Left kidney (tissue), 2 donors: Measurements from ENCODE around the gene LIMK2. TPM values are rescaled to one million over a fixed set of nuclear protein-coding genes. Genes with fewer than 3 reads are reported as not detected.

Experiments used
- DNase-seq: peaks from one replicate; pipeline ENCODE4 v3.0.0-alpha.2; 2013
- polyA plus RNA-seq: library from polyadenylated mRNA; unstranded; fragments of 120-200 nt; gene quantifications from one replicate; pipeline ENCODE4 v1.2.1, GENCODE V29; 2013; ENCODE audit not compliant: insufficient read length

Gene LIMK2
- polyA plus RNA-seq, 1 donor, result 50.4 TPM

DNA sequence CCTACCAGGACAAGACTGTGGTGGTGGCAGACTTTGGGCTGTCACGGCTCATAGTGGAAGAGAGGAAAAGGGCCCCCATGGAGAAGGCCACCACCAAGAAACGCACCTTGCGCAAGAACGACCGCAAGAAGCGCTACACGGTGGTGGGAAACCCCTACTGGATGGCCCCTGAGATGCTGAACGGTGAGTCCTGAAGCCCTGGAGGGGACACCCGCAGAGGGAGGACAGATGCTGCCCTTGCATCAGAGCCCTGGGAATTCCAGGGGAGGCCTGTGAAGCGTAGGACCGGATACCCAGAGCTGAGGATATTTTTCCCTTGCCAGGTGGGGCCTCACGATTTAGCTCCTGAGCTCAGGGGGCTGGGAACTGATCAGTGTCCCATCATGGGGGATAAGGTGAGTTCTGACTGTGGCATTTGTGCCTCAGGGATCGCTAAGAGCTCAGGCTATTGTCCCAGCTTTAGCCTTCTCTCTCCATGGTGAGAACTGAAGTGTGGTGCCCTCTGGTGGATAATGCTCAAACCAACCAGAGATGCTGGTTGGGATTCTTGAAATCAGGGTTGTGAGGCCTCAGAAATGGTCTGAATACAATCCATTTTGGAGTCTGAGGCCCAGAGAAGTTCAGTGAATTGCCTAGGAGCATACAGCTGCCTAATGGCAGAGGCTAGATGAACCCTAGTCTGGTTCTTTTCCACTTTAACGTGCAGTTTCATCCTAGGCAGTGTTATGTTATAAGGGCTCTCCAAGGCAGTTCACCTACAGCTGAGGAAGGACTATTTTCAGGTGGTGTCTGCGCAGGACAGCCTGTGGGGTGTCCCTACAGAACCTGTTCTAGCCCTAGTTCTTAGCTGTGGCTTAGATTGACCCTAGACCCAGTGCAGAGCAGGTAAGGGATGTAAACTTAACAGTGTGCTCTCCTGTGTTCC is 60.7 kb downstream of the LIMK2 start:
- peak; percentile 73 for DNase-seq

DNA sequence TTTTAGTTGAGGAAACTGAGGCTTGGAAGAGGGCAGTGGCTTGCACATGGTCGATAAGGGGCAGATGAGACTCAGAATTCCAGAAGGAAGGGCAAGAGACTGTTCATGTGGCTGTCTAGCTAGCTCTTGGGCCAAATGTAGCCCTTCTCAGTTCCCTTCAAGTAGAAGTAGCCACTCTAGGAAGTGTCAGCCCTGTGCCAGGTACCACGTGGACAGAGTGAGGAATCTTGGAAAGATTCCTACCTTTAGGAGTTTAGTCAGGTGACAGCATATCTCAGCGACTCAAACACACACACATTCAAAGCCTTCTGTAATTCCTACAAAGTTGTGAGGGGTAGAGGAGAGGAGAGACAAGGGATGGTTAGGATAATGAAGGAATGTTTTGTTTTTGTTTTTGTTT is 61.9 kb downstream of the LIMK2 start:
- no peak for DNase-seq

DNA sequence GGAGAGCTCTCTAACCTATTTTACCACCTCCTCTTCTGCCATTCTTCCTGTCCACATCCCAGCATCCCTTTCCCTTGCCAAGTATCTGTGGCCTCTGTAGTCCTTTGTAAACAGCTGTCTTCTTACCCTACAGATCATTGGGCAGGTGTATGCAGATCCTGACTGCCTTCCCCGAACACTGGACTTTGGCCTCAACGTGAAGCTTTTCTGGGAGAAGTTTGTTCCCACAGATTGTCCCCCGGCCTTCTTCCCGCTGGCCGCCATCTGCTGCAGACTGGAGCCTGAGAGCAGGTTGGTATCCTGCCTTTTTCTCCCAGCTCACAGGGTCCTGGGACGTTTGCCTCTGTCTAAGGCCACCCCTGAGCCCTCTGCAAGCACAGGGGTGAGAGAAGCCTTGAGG is 62.9 kb downstream of the LIMK2 start:
- no peak for DNase-seq

DNA sequence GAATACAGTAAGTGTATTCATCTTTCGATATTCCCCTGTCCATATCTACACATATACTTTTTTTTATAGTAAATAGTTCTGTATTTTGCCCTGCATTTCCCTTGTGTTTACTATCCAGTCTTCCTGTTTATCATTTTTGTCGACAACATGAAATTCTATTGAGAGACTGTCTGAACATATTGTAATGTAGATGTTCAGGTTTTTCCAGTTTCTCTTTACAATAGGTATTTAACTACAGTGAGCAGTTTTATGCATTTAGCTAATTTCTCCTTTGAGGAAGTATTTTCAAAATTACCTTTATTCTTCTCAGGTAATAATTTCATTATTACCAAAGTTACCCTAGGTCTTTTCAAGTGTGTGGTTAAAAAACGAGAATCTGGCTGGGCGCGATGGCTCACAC is 63.5 kb downstream of the LIMK2 start:
- DNase-seq, result no peak

DNA sequence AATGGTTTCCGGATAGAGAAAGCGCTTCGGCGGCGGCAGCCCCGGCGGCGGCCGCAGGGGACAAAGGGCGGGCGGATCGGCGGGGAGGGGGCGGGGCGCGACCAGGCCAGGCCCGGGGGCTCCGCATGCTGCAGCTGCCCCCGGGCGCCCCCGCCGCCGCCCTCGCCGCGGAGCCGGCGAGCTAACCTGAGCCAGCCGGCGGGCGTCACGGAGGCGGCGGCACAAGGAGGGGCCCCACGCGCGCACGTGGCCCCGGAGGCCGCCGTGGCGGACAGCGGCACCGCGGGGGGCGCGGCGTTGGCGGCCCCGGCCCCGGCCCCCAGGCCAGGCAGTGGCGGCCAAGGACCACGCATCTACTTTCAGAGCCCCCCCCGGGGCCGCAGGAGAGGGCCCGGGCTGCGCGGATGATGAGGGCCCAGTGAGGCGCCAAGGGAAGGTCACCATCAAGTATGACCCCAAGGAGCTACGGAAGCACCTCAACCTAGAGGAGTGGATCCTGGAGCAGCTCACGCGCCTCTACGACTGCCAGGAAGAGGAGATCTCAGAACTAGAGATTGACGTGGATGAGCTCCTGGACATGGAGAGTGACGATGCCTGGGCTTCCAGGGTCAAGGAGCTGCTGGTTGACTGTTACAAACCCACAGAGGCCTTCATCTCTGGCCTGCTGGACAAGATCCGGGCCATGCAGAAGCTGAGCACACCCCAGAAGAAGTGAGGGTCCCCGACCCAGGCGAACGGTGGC is 64.5 kb downstream of the LIMK2 start:
- DNase-seq, result no peak

DNA sequence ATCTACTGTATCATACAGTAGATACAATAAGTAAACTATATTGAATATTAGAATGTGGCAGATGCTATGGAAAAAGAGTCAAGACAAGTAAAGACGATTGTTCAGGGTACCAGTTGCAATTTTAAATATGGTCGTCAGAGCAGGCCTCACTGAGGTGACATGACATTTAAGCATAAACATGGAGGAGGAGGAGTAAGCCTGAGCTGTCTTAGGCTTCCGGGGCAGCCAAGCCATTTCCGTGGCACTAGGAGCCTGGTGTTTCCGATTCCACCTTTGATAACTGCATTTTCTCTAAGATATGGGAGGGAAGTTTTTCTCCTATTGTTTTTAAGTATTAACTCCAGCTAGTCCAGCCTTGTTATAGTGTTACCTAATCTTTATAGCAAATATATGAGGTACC is 65.6 kb downstream of the LIMK2 start:
- DNase-seq, result no peak

DNA sequence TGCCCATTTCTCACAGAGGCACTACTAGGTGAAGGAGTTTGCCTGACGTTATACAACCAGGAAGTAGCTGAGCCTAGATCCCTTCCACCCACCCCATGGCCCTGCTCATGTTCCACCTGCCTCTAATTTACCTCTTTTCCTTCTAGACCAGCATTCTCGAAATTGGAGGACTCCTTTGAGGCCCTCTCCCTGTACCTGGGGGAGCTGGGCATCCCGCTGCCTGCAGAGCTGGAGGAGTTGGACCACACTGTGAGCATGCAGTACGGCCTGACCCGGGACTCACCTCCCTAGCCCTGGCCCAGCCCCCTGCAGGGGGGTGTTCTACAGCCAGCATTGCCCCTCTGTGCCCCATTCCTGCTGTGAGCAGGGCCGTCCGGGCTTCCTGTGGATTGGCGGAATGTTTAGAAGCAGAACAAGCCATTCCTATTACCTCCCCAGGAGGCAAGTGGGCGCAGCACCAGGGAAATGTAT is 66.1 kb downstream of the LIMK2 start:
- no peak for DNase-seq

DNA sequence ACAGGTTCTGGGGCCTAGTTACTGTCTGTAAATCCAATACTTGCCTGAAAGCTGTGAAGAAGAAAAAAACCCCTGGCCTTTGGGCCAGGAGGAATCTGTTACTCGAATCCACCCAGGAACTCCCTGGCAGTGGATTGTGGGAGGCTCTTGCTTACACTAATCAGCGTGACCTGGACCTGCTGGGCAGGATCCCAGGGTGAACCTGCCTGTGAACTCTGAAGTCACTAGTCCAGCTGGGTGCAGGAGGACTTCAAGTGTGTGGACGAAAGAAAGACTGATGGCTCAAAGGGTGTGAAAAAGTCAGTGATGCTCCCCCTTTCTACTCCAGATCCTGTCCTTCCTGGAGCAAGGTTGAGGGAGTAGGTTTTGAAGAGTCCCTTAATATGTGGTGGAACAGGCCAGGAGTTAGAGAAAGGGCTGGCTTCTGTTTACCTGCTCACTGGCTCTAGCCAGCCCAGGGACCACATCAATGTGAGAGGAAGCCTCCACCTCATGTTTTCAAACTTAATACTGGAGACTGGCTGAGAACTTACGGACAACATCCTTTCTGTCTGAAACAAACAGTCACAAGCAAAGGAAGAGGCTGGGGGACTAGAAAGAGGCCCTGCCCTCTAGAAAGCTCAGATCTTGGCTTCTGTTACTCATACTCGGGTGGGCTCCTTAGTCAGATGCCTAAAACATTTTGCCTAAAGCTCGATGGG is 66.7 kb downstream of the LIMK2 start:
- DNase-seq, result no peak

DNA sequence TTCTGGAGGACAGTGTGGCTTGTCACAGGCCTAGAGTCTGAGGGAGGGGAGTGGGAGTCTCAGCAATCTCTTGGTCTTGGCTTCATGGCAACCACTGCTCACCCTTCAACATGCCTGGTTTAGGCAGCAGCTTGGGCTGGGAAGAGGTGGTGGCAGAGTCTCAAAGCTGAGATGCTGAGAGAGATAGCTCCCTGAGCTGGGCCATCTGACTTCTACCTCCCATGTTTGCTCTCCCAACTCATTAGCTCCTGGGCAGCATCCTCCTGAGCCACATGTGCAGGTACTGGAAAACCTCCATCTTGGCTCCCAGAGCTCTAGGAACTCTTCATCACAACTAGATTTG is 67.2 kb downstream of the LIMK2 start:
- DNase-seq, result no peak

DNA sequence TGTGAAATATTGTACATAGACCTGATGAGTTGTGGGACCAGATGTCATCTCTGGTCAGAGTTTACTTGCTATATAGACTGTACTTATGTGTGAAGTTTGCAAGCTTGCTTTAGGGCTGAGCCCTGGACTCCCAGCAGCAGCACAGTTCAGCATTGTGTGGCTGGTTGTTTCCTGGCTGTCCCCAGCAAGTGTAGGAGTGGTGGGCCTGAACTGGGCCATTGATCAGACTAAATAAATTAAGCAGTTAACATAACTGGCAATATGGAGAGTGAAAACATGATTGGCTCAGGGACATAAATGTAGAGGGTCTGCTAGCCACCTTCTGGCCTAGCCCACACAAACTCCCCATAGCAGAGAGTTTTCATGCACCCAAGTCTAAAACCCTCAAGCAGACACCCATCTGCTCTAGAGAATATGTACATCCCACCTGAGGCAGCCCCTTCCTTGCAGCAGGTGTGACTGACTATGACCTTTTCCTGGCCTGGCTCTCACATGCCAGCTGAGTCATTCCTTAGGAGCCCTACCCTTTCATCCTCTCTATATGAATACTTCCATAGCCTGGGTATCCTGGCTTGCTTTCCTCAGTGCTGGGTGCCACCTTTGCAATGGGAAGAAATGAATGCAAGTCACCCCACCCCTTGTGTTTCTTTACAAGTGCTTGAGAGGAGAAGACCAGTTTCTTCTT is 67.9 kb downstream of the LIMK2 start:
- DNase-seq, result no peak

DNA sequence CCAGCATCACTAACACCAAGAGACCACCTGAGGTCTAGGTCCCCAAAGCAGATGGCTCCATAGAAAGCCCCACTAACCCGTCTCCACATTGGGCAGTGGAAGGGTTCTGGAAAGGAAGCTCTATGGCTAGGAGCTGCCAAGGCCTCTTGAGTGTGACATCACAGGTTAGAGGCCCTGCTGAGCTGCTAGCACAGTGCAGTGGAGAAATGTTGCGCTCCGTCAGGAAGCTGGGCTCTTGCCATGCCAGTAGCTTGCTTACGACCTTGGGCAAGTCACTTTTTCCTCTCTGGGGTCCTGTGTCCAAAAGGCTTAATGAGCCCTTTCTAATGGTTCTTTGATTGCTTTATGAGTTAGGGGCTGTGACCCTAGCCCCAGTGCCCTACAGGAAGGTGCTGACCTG is 69.6 kb downstream of the LIMK2 start:
- no peak for DNase-seq

DNA sequence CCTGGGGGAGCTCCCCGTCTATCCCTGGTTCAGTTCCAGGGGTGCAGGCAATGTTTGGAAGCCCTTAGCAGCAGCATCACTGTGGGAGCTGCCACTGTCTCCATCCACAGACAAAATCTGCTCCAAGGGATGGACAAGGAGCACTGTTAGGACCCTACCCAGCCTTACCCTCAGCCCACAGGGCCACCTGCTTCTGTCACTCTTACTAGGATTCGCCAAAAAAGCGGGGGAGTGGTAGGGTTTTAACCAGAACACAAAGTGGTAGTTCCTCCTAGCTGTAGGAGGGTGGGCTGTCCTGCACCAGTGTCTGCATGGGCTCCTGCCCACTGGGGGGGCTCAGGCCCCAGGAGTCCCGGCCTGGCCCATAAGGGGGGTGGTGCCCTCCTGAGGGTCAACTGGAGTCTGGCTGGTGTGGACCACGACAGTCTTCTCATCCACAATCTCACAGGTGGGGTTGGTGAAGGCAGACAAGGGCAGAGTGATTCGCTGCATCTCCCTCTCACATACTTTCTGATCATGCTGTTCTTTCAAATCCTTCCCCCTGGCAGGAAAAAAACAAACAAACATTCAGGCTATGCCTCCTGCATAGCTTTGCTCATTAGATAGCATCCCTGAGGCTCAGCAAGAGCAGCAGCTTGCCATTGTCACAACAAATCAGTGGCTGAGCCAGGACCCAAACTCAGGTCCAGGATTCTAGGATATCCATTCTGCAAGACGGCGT is 70.8 kb downstream of the LIMK2 start:
- DNase-seq, result no peak

DNA sequence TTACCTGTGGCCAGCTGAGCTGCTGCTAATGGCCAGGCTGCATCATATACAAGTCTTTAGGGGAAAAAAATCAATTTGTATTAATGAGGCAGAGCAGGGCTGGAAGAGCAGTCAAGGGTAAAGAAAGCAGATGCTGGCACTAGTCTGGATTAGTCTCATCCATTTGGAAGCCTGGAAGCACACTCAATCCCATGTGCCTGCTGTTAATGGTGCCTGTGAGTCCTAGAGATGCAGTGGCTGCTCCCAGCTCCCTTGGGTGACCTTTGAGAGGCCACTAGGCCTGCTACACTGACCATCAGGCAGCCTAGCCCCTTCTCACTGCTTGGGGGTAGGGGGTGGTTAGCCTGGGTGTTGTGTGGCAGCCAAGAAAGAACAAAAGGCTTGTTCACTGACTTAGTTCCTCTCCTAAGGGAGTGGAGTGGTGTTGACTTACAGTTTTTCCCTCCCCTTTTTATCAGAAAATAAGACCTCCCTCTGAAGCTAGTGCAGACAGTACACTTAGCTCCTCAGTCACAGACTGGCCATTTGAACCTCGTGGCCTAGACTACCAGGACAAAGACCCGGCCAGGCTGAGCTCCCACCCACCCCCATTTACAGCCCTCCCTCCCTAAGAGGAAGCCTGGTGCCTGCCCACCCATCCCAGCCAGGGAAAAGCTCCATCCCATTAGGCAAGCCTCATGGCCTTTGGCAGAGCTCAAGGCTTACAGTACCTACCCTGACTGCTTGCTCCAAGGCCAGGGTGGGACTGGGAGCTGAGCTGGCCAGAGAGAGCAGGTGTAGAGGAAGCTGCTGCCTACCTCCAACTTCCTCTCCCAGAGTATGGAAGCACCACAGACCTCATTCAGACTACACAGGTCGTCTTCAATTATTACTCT is 72.4 kb downstream of the LIMK2 start:
- no peak for DNase-seq

DNA sequence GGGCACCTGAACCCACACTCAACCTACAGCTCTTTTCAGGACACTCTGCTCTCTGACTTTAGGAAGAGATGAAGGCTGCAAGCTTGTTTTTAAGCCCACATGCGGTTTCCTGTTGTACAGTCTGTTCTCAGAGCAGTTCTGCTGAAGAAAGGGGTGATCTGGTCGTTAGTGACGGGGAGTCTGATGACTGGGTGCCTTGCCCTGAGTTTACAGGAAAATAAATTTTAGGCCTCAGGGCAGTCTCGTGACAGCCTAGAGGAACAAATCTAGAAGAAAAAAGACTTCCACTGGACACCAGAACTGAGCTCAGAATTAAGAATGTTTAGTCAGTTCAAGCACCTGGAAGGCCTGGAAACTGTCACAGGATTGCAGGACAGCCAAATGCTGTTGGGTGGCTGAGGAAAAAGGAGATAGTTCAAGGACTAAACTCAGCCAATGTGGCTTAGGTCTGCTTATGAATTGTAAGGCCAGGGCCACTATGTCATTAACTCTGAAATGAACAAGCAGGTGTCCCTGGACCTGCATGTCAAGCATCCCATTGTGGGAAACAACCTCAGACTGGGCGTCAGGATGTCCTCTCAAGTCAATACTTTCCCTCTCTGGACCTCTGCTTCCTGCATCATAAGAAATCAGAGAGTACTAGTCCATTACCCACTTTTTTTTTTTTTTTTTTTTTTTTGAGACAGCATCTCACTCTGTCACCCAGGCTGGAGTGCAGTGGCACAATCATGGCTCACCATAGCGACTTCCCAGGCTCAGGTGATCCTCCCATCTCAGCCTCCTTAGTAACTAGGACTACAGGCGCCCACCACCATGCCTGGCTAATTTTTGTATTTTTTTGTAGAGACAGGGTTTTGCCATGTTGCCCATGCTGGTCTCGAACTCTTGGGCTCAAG is 74.5 kb downstream of the LIMK2 start:
- no peak for DNase-seq

DNA sequence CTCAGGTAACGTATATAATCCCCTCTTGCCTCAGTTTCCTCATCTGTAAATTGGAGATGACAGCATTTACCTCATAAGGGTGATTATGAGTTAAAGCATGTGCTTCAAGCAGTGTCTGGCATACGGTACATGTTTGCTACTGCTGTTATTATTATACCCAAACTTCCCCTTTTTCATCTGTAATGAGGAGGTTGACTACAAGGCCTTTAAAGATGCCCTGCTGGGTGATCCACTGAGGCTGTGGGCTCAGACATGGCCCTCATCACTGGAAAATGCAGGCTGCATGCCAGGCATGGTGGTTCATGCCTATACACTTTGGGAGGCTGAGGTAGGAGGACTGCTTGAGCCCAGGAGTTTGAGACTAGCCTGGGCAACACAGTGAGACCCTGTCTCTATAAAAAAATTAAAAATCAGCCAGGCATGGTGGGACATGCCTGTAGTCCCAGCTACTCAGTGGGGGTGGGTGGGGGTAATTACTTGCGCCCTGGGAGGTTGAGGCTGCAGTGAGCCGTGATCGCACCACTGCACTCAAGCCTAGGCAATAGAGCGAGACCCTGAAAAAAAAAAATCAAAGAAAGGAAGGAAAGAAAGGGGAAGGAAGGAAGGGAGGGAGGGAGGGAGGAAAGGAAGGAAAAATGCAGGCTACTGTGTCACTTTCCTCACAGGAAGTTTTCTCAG is 75.9 kb downstream of the LIMK2 start:
- no peak for DNase-seq

DNA sequence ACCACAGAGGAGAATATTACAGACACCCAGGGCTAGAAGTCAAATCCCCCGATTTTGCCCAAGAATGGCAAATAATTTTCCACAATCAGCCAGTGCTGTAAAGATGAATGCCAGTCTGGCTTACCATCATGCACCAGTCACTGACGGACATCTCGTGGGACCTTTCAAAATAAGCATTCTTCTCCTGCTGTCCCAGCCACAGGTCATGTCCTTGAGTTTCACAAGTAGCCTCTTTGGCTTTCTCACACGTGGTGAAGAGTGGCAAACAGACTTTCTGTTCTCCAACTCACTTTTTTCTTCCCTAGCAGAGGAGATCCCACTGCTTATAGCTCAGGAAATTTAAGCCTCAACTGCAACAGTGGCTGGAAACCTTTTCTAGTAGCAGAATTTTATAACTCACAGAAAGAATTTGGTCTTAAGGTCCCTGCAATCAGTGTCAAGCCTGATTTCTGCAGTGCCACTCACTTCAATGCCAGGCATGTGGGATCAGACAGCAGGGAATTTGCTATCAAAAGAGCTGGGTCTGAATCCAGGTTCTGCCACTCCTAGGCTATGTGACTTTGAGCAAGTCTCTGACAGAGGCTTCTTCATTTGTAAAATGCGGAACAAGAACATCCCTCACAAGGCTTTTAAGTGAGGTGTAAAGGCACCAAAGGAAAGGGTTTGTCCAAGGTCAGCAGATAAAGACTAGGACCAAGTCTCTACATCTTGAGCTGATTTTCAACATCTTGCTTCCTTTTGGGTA is 76.6 kb downstream of the LIMK2 start:
- DNase-seq, result no peak

DNA sequence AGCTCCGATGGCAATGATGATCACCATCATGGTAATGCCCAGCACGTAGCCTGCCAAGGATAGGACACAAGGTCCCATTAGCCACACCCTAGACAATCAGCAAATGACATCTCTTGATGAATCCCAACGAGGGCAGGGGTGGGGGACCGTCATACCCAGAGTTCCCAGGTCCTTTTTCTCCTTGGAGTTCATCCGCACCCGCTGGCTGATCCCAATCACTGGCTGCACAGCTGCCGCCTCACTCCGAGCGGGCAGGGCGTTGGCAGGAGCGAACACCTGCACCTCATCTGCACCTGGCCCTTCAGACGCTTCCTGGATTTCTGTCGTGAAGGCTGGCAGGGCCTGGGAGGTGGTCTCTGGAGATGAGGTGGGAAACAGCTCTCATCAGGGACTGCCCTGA is 77.2 kb downstream of the LIMK2 start:
- no peak for DNase-seq
